ENCODE data around the gene TPTE.
"Not testable (repeated sequence)": the region's sequence is repeated elsewhere in the genome, so short reads cannot be mapped to it uniquely, and the experiment has no call there.

Gene TPTE

DNA sequence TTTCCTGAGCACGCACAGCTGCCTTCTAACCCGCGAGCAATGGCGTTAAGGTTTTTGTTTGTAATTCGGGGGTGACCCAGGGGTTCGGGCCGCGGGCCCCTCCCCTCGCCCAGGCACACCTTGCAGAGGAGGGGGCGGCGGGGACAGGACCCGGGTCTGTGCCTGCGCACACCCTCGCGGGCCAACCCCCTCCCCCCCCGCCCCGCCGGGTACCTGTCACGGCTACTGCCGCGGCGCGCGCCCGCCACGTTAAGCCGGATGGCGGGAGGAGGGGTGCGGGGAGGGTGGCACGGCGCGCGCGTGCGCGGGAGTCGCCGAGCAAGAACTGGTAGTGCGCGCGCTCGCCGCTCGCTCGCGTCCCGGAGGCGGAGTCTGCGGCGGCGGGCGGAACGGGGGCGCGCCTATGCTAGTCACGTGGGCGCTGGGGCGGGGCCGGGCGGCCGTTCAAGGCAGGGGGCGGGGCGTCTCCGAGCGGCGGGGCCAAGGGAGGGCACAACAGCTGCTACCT lies at the start of gene TPTE:
Gene TPTE, plus strand, starts transcription at position 493 of the 508 bp plus-strand sequence. CDS start 17,141 bp downstream, outside the sequence.
- DNase-seq: no peak

DNA sequence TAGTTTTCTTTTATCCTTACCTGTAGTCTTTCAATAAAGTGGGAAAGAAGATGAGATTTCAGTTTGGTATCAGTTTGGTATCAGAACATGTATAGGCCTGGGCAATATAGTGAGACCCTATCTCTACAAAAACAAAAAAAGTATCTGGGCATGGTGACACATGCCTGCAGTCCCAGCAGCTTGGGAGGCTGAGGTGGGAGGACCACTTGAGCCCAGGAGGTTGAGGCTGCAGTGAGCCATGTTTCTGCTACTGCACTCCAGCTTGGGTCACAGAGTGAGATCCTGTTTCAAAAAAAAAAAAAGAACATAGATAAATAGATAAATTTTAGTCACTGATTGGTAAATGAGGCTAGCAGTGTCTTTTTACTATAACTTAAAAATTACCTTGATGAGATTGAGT lies 49.4 kb upstream of the TPTE start:
- not testable (repeated sequence) for DNase-seq

DNA sequence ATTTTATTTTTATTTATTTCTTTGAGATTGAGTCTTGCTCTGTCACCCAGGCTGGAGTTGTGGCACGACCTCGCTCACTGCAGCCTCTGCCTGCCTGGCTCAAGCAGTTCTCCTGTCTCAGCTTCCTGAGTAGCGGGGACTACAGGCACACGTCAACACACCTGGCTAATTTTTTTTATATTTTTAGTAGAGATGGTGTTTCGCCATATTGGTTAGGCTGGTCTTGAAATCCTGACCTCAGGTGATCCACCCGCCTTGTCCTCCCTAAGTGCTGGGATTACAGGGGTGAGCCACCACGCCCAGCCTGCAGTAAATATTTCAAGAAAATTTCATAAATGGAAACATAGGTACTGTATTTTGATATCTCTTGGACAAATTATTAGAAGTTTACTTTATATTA lies 43.6 kb upstream of the TPTE start:
- DNase-seq: not testable (repeated sequence)

DNA sequence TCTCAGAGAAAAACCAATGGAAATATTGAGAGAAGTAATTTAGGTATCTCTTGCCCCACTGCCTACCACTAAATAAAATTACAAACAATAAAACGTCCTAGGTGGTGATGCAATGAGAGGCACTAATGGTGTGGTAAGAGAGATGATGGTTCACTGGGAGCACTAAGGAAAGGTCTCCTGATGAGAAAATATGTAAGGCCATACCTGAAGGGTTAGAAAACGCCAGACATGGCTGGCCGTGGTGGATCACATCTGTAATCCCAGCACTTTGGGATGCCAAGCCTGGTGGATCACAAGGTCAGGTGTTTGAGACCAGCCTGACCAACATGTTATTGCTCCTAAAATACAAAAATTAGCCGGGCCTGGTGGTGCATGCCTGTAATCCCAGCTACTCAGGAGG lies 41.5 kb upstream of the TPTE start:
- not testable (repeated sequence) for DNase-seq

DNA sequence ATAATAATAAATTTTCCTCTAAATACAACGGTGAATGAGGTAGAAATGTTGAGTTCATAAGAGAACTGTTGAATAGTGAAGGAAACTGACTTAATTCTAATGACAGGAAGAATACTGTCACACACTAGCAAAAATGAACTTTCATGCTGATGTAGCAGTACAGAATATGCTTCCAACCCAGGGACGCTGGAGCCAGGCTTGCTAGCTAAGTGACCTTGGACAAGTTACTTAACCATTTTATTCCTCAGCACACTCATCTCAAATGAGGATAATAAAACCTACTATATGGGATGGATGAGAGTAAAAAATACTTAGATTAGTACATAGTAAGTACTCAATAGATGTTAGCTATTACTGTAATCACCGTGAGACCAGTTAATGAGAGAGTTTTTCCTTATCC lies 36.5 kb upstream of the TPTE start:
- DNase-seq: not testable (repeated sequence)

DNA sequence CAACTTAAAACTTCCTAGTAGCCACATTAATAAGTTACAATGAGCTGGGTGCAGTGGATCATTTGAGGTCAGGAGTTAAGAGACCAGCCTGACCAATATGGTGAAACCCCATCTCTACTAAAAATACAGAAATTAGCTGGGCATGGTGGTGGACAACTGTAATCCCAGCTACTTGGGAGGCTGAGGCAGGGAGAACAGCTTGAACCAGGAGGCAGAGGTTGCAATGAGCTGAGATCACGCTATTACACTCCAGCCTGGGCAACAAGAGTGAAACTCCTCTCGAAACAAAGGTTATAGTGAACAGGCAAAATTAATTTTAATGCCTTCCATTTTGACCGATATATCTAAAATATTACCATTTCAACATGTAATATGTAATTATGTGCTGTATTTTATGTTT lies 30.9 kb upstream of the TPTE start:
- not testable (repeated sequence) for DNase-seq

DNA sequence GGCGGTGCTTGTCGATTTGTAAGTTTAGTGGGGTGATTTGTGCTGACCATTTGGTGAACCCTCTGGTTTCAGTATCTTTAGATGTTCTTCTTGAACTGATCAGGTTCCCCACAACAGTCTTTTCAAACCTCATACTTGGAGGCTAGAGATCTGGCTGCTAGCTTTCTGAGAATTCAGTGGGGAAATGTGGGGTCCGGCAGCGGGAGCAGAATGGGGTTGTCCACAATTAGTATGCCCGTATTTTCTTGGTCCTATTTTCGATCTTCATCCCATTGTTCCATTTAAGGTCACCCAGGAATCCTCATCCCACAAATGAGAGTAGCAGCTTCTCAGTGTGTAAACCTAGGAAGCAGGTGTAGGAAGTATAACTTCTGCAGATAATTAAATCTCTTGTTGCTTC lies 10.3 kb upstream of the TPTE start:
- no peak for DNase-seq

DNA sequence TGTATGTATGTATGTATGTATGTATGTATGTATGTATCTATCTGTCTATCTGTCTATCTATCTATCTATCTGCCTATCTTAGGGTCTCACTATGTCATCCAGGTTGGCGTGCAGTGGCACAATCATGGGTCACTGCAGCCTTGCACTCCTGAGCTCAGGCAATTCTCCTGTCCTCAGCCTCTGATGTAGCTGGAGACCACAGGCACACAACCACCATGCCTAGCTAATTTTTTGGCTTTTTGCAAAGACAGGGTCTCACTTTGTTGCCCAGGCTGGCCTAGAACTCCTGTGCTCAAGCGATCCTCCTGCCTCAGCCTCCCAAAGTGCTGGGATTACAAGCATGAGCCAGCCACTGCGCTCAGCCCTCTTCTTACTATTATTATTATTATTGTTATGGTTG lies 4.5 kb upstream of the TPTE start:
- DNase-seq: not testable (repeated sequence)

DNA sequence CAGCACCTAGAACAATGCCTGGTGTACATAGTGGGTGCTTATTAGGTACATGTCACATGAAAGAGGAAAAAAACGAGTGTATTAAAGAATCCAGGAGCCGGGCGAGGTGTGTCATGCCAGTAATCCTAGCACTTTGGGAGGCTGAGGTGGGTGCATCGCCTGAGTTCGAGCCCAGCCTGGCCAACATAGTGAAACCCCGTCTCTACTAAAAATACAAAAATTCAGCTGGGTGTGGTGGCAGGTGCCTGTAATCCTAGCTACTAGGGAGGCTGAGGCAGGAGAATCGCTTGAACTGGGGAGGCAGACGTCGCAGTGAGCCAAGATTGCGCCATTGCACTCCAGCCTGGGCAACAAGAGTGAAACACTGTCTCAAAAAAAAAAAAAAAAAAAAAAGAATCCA lies 3.5 kb upstream of the TPTE start:
- DNase-seq: not testable (repeated sequence)

DNA sequence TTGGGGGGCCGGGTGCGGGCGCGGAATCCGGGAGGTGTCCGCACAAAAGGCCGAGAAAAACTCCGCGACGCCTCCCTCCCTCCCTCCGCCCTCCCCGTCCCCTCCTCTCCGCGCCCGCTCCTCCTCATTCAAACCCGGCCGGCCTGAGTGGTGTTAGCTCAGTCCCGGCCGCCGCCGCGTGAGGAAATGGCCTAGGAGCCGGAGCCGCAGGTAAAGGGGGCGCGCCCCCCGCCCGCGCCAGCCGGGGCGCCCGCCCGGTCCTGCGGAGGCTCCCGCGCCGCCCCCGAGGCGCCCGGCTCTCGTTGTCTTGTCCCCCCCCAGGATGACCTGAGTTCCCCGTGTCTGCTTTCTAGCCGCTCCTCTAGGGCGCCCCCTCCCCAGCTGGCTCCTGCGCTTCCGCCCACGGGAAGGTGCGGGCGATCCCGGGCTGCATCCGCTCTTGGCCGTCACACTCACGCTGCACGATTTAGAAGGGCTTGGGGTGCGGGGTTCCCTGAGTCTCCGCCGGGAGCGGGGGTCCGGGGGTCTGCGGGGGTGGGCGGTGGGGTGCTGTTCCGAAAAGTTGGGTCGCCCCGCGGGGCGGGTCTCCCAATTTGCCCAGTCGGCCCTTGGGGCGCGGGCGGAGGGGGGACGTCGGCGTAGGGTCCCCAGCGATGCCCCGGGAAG lies 585 bp downstream of the TPTE start:
- not testable (repeated sequence) for DNase-seq

DNA sequence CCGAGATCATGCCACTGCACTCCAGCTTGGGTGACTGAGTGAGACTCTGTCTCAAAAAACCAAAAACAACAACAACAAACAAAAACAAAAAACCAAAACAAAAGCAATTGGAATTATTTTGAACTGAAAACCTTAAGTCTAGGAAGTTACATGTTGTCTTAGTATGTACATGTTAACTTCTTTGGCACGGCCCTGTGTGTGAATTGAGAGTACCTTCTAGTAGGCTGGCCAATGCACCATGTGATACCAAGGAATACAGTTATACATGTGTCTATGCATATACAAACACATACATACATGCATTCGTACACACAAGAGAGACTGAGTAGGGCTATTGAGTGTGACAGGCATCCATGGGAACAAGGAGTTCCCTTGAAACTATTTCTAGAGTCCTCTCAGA lies 18.6 kb downstream of the TPTE start:
- DNase-seq: no peak

DNA sequence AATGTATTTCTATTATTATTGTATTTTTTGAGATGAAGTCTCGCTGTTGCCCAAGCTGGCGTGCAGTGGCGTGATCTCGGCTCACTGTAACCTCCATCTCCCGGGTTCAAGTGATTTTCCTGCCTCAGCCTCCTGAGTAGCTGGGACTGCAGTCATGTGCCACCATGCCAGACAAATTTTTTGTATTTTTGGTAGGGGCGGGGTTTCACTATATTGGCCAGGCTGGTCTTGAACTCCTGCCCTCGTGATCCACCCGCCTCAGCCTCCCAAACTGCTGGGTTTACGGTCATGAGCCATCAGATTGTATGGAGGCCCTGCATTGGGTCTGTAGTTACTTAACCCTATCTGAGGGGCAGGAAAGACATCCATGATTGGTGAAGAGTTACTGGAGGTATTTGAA lies 23.0 kb downstream of the TPTE start:
- DNase-seq: not testable (repeated sequence)

DNA sequence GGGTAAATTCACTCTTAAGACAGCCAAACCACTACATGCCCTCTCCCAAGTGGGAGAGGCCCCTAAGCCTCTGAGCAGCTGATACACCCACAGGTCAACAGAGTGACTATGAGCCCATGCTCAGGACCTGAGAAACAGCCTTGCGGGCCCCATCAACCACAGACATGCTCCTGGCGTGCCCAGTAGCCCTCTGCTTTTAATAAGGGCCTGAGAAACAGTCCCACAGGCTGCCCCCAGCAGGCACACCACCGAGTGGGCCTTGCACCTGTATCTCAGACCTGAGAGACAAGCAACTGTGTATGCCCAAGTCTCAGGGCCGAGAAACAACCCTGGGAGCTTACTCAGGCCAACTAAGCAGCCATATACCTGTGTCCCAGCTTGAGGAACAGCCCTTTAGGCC lies 26.5 kb downstream of the TPTE start:
- not testable (repeated sequence) for DNase-seq

DNA sequence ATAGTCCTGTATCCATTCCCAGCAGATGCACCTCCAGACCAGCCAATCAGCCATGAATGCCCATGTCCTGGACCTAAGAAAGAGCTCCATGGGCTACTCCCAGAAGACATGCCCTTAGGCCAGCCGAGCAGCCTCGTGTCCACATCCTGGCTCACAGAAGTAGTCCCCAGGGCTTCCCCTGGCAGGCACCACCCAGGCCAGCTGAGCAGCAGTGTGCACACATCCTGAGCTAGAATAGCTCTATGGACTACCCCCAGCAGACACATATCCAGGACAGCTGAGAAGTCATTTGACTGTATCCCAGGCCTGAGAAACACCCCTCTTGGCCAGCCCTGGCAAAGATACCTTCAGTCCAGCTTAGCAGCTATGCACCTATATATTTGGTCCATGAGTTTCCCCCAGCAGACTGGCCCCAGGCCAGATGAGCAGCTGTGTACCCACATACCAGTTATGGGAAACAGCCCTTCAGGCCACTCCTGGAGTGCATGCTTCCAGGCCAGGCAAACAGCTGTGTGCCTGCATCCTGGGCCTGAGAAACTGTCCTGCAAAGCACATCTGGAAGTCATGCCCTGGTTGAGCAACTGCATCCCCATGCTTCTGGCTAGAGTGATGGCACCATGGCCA lies 27.1 kb downstream of the TPTE start:
- DNase-seq: not testable (repeated sequence)

DNA sequence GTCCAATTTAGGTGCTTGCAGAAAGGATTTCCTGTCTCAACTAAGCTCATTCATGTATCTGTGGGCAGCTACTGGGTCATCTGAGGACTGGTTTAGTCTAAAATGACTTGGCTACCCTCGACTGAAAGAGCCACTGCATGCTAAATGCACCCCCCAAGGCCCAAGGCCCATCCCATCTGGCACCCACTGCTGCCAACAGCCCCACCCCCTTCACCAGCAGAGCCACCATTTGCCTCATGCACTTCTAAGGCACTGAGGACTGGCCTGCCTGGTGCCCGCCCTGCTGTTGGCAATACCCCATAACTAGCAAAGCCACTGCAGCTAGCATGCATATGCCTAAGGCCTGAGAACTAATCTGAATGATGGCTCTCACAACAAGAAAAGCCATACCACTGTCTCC lies 49.4 kb downstream of the TPTE start:
- not testable (repeated sequence) for DNase-seq

DNA sequence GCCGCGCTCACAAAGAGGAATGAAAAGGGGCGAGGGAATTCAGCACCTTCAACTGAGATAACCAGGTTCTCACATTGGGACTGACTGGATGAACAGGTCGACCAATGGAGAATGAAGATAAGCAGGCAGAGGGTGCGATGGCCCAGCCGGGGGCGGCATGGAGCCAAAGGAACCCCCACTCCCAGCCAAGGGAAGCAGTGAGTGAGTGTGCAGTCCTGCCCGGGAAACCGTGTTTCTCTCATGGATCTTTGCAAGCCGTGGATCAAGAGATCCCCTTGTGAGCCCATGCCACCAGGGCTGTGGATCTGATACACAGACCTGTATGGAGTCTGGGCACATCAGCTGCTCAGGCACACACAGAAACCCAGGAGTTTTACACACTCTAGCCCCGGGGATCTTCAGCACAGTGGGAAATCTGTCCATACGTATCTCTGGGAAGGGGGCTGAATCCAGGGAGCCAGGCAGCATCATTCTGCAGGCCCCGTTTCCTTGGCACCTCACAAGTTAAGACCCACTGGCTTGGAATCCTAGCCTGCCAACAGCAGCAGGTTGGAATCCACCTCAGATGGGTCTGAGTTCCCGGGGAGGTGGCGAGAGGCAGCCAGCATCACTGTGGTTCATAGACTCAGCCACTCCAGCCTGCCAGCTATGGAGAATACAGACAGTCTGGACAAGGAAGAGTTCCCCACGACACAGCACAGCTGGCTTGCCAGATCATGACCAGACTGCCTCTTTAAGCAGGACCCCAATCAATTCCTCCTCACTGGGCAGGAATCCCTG lies 53.3 kb downstream of the TPTE start:
- not testable (repeated sequence) for DNase-seq

DNA sequence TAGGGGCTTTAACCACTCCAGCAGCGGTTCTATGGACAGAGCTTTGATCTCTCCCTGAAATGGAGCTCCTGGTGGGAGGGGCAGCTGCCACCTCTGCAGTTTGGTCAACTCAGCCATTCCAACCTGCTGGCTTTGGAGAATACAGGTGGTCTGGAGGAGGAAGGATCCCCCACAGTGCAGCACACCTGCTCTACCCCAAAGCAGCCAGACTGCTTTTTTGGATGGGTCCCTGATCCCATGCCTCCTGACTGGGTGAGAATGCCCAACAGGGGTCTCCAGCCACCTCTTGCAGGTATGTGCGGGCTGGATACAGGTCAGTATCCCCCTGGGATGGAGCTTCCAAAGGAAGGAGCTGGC lies 53.9 kb downstream of the TPTE start:
- no peak for DNase-seq

DNA sequence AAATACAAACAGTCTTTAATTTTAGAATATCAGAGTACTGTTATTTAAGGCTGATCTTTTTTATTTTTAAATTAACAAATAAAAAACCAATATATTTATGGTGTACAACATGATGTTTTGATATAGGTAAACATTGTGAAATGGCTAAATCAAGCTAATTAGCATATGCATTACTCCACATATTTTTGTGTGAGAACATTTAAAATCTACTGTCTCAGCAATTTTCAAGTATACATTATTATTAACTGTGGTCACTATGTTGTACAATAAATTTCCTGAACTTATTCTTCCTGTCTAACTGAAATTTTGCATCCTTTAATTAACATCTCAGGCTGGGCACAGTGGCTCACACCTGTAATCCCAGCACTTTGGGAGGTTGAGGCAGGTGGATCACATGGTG lies 57.5 kb downstream of the TPTE start:
- DNase-seq: not testable (repeated sequence)

DNA sequence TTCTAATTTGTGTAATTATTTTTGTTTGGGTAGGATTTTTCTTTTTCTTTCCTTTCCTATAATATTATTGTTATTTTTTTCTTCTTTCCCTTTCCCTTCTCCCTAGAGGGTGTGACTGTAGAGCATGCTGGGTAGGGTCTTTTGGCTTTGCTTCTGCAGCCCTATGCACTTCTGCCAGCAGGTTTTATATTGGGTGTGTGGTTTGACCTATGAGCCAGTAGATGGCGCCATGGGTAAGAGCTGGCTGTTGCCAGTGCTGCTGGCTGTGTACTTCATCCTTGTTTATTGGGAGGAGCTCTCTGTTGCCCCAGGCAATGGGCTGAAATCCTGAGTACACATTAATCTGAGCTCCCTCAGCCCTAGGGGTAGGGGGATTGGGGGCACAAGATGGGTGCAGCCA lies 67.7 kb downstream of the TPTE start:
- not testable (repeated sequence) for DNase-seq

DNA sequence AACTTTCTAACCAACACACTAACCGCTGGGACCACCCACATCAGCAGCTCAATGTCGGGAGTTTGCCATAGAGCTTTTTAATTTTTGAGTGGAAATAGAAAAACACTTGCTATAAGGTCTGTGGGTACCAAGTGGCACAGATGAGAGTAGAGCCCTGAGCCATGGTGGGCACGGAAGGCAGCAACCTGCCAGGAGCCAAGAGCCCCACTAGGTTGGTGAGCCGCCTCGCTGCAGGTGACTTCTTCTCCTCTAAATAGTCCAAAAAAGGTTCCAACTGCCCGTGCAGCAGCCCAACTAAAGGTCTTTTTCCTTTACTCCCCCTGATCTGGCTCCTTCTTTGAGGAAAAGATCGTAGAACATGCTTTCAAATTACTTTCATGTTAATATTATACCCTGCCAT lies 85.7 kb downstream of the TPTE start:
- DNase-seq: not testable (repeated sequence)

DNA sequence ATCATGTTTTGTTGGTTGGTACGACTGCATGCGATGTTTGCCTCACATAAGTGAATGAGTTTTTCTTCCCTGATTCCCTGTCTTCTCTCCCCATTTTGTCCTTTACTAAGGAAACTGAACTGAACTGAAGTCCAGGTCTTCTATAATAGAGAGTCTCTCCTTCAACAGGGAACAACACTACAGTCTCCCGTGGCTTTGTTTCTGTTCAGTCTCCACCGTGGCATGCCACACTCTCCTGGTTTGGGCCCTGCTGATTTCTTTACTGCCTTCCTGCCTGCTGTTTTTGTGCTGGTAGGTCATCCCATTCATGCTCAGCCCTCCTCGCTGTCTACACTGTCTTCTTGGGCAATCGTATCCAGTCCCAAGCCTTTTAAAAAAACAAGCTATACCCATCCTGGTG lies 92.9 kb downstream of the TPTE start:
- DNase-seq: not testable (repeated sequence)

DNA sequence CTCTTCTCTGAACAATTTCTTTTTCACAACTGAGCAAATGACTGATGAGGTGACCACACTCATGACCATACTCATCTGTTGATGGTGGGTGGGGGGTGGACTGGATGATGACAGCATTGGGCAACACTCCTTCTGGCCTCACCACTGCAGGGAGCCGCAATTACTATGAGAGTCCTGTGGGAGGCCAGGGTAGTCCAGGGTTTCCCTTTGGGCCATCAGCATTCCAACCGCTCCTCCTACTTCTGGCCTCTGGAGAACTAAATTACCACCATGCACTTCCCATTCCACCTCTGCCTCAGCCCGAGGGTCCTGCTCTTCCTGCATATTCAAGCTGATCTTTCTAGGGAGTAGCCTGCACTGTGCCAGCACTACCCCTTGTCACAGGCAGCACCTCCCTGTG lies 94.7 kb downstream of the TPTE start:
- DNase-seq: not testable (repeated sequence)

DNA sequence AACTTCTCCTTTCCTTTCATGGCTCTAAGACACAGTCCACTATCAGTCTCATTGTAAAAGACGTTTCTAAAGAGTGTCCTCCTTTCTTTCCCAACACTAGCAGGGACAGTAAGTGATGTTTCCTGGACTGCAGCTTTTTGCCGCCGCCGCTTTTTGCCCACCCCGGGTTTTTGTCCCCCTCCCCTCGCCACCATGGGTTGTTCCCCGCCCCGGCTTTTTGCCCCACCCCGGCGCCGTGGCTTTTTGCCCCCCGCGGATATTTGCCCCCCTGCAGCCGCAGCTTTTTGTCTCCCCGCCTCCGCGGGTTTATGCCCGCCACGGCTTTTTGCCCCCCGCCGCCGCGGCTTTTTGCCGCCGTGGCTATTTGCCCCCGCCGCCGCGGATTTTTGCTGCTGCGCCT lies 95.2 kb downstream of the TPTE start:
- DNase-seq: no peak

All from NCI-H345 (cell line).